ENCODE results near the gene SEBOX.

Gene SEBOX

DNA sequence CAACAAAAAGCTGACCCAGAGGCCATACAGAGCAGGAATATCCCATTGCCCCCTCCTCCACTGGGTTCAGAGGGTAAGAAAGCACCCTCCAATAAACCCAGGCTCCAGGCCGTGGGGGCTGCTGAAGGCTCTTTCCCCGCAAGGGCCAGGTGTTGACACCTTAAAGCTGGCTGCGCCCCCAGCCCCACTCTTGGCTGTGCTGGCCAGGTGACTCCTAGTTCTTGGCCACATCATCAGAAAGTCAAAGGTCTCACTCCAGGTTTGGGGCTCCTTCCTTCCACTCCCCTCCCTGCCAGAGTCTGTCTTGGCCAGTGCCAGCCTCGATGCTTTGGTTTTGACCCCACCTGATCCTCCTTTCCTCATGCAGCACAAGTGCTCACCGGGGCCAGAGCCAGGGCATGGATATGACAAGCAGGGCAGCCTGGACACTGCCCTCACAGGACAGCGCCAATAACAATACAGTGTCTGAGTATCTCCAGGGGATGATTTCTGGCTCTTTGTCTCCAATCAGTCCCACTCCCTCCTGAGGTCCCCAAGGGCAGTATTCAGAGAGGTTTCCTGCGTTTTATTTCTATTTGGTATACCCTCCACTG, 32.8 kb upstream of the SEBOX start:
- H4K20me1 ChIP-seq (ENCODE audit: control insufficient read depth, insufficient read depth, low read depth, low read length), result no peaks in the 10 kb centered on the region
- 0 out of 2 replicates have a peak, but pooled peaks cover 3% of the 10 kb centered on the region for H3K4me1 ChIP-seq (ENCODE audit: control insufficient read depth, low read length)
- no peak overlapping the region for H3K4me2 ChIP-seq (ENCODE audit: low read length)
- no peaks in the 10 kb centered on the region for H3F3A ChIP-seq (ENCODE audit: control insufficient read depth, insufficient read depth)
- no peak overlapping the region for H3K27ac ChIP-seq (ENCODE audit: low read depth, low read length)
- H3K9me3 ChIP-seq (ENCODE audit: control insufficient read depth, insufficient read depth, low read length), result no peaks in the 10 kb centered on the region
- H3K27me3 ChIP-seq (ENCODE audit: control insufficient read depth, low read length), result no peaks in the 10 kb centered on the region
- TF ChIP-seq, protein P1, sequence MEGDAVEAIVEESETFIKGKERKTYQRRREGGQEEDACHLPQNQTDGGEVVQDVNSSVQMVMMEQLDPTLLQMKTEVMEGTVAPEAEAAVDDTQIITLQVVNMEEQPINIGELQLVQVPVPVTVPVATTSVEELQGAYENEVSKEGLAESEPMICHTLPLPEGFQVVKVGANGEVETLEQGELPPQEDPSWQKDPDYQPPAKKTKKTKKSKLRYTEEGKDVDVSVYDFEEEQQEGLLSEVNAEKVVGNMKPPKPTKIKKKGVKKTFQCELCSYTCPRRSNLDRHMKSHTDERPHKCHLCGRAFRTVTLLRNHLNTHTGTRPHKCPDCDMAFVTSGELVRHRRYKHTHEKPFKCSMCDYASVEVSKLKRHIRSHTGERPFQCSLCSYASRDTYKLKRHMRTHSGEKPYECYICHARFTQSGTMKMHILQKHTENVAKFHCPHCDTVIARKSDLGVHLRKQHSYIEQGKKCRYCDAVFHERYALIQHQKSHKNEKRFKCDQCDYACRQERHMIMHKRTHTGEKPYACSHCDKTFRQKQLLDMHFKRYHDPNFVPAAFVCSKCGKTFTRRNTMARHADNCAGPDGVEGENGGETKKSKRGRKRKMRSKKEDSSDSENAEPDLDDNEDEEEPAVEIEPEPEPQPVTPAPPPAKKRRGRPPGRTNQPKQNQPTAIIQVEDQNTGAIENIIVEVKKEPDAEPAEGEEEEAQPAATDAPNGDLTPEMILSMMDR (IDR thresholded peaks at IDR 0.05; ENCODE audit: low read depth, low read length, poor library complexity, severe bottlenecking), result no peak
- no peak for TF ChIP-seq EZH2phosphoT487 (IDR thresholded peaks at IDR 0.05; ENCODE audit: borderline replicate concordance, low read length)
- H3K4me3 ChIP-seq (ENCODE audit: low read length), result no peak overlapping the region
- H3K36me3 ChIP-seq (ENCODE audit: control insufficient read depth, low read length), result peaks cover 4% of the 10 kb centered on the region; the same call in 1 of the 2 replicates
- no peaks in the 10 kb centered on the region for H3K79me2 ChIP-seq (ENCODE audit: control insufficient read depth, low read length)
- no peaks in the 10 kb centered on the region for H3K9me2 ChIP-seq (replicated peaks; ENCODE audit: control insufficient read depth, low read length)

DNA sequence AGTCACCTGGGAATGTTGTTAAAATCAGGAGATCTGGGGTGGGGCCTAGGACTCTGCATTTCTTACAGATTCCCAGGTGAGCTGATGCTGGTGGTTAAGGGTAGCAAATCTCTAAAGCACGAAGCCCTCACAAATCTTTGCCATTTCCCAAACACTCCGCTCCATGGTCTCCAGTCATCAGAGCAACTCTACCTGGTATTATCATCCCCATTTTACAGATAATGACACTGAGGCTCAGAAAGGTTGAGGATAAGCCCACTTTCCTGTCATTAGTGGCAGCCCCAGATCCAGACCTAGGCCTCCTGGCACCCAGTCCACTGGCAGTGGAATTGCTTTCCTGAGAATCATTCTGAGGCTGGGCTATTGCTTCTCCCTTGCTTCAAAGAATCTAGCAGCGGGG, 32.3 kb upstream of the SEBOX start:
- Histone ChIP-seq H3K4me2 (ENCODE audit: low read length) (no peak overlapping the region), H4K20me1 (ENCODE audit: control insufficient read depth, insufficient read depth, low read depth, low read length) (no peaks in the 10 kb centered on the region), H3K4me1 (ENCODE audit: control insufficient read depth, low read length) (0 out of 2 replicates have a peak, but pooled peaks cover 3% of the 10 kb centered on the region), H3K9me2 (replicated peaks; ENCODE audit: control insufficient read depth, low read length) (no peaks in the 10 kb centered on the region), H3K4me3 (ENCODE audit: low read length) (no peak overlapping the region), H3K36me3 (ENCODE audit: control insufficient read depth, low read length) (peaks cover 4% of the 10 kb centered on the region; the same call in 1 of the 2 replicates), H3K79me2 (ENCODE audit: control insufficient read depth, low read length) (no peaks in the 10 kb centered on the region), H3K9me3 (ENCODE audit: control insufficient read depth, insufficient read depth, low read length) (no peaks in the 10 kb centered on the region), H3K27me3 (ENCODE audit: control insufficient read depth, low read length) (no peaks in the 10 kb centered on the region), H3K27ac (ENCODE audit: low read depth, low read length) (no peak overlapping the region), H3F3A (ENCODE audit: control insufficient read depth, insufficient read depth) (no peaks in the 10 kb centered on the region)
- no peak for TF ChIP-seq EZH2phosphoT487 (IDR thresholded peaks at IDR 0.05; ENCODE audit: borderline replicate concordance, low read length)
- TF ChIP-seq, protein P1 (IDR thresholded peaks at IDR 0.05; ENCODE audit: low read depth, low read length, poor library complexity, severe bottlenecking), result no peak

GRCh38 chr17:28396635-28397239, 31.7 kb upstream of the SEBOX start:
- Histone ChIP-seq H3K9me2 (replicated peaks; ENCODE audit: control insufficient read depth, low read length) (no peaks in the 10 kb centered on the region), H3K4me3 (ENCODE audit: low read length) (no peak overlapping the region), H3K36me3 (ENCODE audit: control insufficient read depth, low read length) (peaks cover 4% of the 10 kb centered on the region; the same call in 1 of the 2 replicates), H3K4me2 (ENCODE audit: low read length) (no peak overlapping the region), H3K4me1 (ENCODE audit: control insufficient read depth, low read length) (no peaks in the 10 kb centered on the region), H4K20me1 (ENCODE audit: control insufficient read depth, insufficient read depth, low read depth, low read length) (no peaks in the 10 kb centered on the region), H3K27me3 (ENCODE audit: control insufficient read depth, low read length) (no peaks in the 10 kb centered on the region), H3F3A (ENCODE audit: control insufficient read depth, insufficient read depth) (no peaks in the 10 kb centered on the region), H3K9me3 (ENCODE audit: control insufficient read depth, insufficient read depth, low read length) (no peaks in the 10 kb centered on the region), H3K27ac (ENCODE audit: low read depth, low read length) (no peak overlapping the region), H3K79me2 (ENCODE audit: control insufficient read depth, low read length) (no peaks in the 10 kb centered on the region)
- no peak for TF ChIP-seq EZH2phosphoT487 (IDR thresholded peaks at IDR 0.05; ENCODE audit: borderline replicate concordance, low read length)
- TF ChIP-seq, protein P1 (IDR thresholded peaks at IDR 0.05; ENCODE audit: low read depth, low read length, poor library complexity, severe bottlenecking), result no peak

All from DOHH2 (cell line).